GM19193 (cell line): ENCODE data around the gene LCN1.
"Not testable (repeated sequence)": the region's sequence is repeated elsewhere in the genome, so short reads cannot be mapped to it uniquely, and the experiment has no call there.

Source experiments
- POLR2A ChIP-seq: IDR thresholded peaks from 4 replicates; pipeline ENCODE4 v1.6.1; 2011; ENCODE audit not compliant: insufficient read depth, insufficient read length; ENCODE audit errors: extremely low read depth

The LCN1 gene

GRCh38 chr9:135545646-135546176 is 24.5 kb downstream of the LCN1 start, which contains the start of gene OBP2A:
TSS of gene OBP2A (plus strand) at chr9:135546126. CDS start at chr9:135546181, 55 bp downstream.
- not testable (repeated sequence) for TF ChIP-seq POLR2A

- no peak for TF ChIP-seq POLR2A
Measured at GRCh38 chr9:135547756-135548736, 26.8 kb downstream of the LCN1 start.

GRCh38 chr9:135550344-135550918 is 29.2 kb downstream of the LCN1 start:
- TF ChIP-seq POLR2A = no peak

GRCh38 chr9:135551031-135551430 is 29.8 kb downstream of the LCN1 start:
- TF ChIP-seq POLR2A = no peak

GRCh38 chr9:135551456-135551855 is 30.2 kb downstream of the LCN1 start:
- no peak for TF ChIP-seq POLR2A

- no peak for TF ChIP-seq POLR2A
Measured at GRCh38 chr9:135552021-135552697, 30.9 kb downstream of the LCN1 start.

GRCh38 chr9:135552698-135553171 is 31.5 kb downstream of the LCN1 start:
- no peak for TF ChIP-seq POLR2A

GRCh38 chr9:135554718-135555117 is 33.5 kb downstream of the LCN1 start:
- TF ChIP-seq POLR2A = no peak

GRCh38 chr9:135555203-135555602 is 34.0 kb downstream of the LCN1 start:
- TF ChIP-seq POLR2A = no peak

- TF ChIP-seq POLR2A = no peak
Measured at GRCh38 chr9:135555910-135556309, 34.7 kb downstream of the LCN1 start.

GRCh38 chr9:135559606-135560005 is 38.4 kb downstream of the LCN1 start:
- TF ChIP-seq POLR2A = no peak

- no peak for TF ChIP-seq POLR2A
Measured at GRCh38 chr9:135561391-135562234, 40.4 kb downstream of the LCN1 start, which contains the start of gene PAEP. TSS of gene PAEP (plus strand) at chr9:135561756.

GRCh38 chr9:135562235-135562745 is 41.0 kb downstream of the LCN1 start:
- TF ChIP-seq POLR2A = no peak

- no peak for TF ChIP-seq POLR2A
Measured at GRCh38 chr9:135563039-135563476, 41.8 kb downstream of the LCN1 start.

GRCh38 chr9:135563858-135564257 is 42.6 kb downstream of the LCN1 start:
- TF ChIP-seq POLR2A = no peak
